Measurements from ENCODE around the gene PHLPP2.
"Not testable (repeated sequence)": the region's sequence is repeated elsewhere in the genome, so short reads cannot be mapped to it uniquely, and the experiment has no call there.

Gene PHLPP2

DNA sequence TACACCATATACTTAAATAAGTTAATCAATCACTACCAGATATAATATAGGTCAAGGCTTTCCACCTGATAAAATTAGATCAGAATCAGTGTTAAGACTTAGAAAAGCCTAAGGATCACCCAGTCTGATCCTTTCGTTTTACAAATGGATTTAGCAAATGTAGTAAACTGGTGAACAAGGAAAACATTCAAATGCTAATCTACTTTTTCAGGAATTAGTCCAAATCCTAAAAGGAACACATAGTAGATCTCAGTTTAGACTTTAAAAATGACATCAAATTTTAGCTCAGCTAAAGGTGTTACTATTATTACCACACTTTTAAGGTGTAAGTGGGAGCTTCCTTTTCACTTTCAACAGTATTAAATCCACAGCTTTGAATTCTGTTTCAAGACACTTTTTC lies 12.0 kb downstream of the PHLPP2 start:
- DNase-seq = no peak

DNA sequence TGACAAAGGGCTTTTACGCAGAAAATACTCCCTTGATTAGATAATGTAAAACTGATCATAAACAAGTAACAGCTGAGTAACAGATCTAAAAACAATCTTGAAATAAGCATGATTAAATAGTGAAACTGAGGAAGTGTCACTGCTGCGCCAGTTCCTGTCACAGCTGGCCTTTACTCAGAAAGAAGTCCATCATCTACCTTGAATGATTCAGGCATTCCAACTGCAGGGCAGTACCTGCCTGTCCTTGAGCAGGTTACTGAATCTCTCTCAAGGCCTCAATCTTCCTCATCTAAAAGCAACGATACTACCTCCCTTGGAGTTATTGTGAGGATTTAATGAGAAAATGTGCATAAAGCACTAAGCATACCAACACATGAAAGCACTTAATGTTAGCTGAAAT lies 12.7 kb downstream of the PHLPP2 start:
- DNase-seq = no peak

DNA sequence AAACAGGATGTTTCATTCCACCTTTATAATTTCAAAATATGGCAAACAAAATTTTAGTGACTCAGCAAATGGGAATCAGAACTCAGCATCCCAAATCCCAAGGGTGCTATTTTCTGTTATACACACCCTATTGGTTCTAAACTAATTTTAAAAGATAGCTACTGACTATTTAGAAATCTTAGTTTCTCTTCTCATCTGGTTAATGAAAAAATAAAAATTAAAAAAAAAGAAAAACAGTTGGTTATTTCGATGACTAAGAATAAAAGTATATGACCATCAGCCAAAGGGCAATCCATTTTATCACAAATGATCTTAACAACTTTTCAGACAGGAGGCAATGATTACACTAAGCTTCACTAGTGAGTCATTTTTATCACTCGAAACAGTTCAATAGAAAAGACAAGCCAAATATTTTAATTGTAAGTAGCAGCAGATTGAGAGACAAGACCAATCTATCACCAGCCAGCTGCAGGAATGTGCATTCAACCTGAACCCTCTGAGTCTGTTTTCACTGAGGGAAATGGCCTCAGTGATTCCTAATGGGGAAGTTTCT lies 15.2 kb downstream of the PHLPP2 start:
- DNase-seq = no peak

DNA sequence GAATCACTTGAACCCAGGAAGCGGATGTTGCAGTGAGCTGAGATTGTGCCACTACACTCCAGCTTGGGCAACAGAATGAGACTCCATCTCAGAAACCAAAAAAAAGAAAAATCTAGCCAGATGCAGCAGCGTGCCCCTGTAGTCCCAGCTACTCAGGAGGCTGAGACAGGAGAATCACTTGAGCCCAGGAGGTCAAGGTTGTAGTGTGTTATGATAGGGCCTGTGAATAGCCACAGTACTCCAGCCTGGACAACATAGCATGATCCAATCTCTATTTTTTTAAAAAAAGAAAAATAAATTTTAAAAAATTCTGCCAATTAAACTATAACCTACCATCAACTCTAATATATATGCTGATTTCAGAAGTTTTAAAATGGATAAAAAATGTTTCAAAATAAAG lies 15.8 kb downstream of the PHLPP2 start:
- no peak for DNase-seq

DNA sequence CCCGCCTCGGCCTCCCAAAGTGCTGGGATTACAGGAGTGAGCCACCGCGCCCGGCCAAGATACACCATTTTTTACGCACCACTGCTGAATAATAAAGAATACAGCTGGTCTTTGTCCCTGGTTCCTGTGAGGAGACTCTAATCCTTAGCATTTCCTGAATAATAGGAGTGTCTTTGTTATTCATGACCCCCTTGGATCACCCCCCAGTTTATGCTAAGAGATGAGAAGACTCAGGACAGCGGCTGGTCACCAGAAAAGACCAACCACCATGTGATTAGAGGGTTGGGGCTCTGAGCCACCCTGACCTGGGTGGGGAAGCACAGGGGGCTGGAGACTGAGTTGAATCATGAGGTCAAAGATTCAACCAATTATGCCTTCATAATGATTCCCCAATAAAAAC lies 17.3 kb downstream of the PHLPP2 start:
- no peak for DNase-seq

DNA sequence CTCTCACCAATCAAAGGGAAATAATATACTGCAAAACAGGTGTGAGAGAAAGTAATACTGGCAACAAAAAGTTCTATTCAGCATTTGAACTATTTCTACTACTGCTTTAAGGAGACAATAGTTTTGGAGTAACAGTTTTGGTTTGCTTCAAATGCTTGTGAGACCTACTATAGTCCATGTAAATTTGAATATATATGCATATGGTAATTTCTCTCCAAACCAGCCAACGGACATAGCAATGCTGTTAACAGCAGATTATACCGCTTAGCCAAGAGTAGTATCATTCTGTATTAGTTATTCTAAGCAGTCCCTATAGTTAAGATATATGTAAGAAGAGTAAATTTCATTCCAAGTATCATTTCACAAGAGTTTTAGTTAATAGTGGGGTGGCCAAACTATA lies 18.5 kb downstream of the PHLPP2 start:
- no peak for DNase-seq

DNA sequence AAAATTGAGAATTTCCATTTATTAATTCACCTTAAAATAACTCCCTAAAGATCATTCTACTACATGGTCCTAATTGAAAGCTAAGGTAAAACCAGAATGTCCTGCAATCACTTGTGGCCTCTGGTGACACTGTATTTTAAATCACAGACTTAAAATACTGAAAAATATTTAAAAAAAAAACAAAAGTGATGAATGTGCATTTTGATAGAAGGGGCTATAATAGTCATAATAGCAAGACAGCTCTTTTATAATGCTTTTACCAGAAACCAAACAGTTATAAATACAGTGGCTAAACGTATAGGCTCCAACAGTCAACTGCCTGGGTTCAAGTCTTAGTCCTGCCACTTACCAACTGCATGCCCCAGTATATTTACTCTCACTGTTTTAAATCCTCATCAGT lies 21.2 kb downstream of the PHLPP2 start:
- no peak for DNase-seq

DNA sequence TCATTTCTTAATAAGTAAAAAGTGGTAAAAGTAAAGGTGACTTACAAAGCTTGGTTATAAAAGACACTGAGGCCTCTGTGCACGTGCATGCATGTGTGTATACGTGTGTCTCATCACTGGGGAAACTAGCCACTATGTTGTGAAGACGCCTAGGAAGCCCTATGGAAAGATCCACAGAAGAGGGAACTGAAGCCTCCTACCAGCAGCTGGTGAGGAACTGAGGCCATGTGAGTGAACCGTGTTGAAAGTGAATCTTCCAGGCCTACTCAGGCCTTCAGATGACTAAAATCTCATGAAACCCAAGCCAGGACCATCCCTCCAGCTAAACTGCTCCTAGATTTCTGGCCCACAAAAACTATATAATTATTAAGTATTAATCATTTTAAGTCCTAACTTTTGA lies 23.7 kb downstream of the PHLPP2 start:
- DNase-seq = no peak

DNA sequence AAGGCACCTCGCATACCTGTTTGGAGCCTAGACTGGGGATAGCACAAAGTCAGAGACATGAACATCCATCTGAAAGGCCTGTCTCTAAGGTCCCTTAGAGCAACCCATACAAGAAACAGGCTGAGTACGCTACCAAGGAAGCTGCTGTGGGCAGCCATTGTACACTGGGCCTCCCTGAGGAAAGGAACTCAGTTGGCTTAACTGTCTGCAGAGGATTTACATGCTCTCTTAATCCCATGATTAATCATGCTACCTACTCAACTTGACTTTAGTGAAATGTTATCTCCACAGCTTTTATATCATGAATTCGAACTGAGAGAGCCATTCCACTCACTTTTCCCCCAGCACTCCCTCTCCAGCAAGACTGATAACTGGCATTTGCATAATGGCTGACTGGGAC lies 26.0 kb downstream of the PHLPP2 start:
- DNase-seq = no peak

DNA sequence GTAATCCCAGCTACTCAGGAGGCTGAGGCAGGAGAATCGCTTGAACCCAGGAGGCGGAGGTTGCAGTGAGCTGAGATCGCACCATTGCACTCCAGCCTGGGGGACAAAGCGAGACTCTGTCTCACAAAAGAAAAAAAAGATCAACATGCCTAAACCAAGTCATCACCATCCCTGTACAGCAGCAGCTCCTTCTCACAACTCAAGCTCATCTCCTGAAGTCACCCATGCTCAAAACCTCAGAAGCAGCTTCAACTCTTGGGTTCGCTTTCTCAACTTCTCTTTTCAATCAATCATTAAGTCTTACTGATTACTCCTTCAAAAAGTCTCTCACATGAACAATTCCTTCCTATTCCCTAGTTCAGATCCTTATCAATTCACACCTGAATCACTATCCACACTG lies 31.3 kb downstream of the PHLPP2 start:
- DNase-seq = no peak

DNA sequence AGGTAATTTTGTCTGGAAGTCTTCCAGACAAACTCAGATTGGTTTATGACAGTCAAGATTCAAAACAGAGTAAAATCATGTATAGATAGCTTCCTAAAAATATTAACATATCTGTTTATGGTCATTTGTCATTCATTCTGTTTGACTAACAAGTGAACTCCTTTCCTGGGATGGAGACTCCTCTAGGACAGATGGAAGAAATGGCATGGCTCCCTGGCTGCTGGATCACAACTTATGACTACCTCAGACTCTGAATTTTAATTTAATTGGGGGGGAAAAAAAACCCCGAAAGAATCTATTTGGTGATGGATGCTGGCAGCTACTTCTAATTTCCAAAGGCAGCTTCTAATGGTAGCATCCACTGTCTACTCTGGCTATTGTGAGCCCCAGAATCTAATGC lies 34.6 kb downstream of the PHLPP2 start:
- DNase-seq = no peak

DNA sequence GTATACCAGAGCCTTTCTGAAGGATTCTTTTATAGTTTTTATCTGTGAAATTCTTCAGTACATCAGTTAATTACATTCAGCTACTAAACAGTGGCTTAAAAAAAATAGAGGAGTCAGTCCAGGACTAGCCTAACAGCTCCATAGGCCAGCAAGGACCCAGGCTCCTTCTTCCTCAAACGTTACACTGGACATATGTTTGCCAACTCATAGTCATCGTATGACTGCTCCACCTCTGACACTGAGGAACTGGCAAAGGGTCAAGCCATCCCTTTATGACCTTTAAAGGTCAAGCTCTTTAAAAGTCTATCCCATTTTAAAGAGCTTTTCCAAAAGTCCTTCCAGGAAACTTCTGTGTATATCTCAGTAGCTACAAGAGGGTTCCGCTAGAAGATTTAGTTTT lies 36.6 kb downstream of the PHLPP2 start:
- DNase-seq = no peak

DNA sequence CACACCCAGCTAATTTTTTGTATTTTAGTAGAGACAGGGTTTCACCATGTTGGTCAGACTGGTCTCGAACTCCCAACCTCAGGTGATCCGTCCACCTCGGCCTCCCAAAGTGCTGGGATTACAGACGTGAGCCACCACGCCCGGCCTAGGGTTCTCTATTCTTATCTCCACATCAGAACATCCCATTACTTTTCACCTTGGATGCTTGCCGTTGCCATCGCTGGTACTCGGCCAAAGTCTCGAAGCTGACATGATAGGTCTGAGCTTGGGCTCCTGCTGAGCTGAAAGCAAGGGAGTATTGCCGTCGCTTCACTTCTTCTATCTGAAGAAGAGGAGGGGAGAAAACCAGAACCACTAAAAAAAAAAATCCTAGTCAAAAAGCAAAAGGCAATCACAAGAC lies 40.2 kb downstream of the PHLPP2 start:
- not testable (repeated sequence) for DNase-seq

DNA sequence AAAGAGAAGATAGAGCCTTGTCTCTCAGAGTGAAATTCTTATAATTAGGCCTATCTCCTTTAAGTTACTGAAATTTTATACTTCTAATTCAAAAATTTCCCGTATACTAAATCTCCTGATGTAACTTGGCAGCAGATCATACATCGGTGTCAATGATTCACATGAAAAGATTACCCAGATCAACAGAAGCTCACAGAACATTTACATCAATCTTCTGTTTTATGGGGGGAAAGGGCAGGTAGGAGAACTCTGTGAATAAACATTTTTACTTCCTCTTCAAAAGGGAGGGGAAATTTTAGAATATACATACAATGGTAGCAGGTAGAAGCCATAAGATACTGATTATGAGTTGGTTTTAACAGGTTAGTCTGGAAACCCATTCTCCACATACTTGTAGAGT lies 43.1 kb downstream of the PHLPP2 start:
- no peak for DNase-seq

DNA sequence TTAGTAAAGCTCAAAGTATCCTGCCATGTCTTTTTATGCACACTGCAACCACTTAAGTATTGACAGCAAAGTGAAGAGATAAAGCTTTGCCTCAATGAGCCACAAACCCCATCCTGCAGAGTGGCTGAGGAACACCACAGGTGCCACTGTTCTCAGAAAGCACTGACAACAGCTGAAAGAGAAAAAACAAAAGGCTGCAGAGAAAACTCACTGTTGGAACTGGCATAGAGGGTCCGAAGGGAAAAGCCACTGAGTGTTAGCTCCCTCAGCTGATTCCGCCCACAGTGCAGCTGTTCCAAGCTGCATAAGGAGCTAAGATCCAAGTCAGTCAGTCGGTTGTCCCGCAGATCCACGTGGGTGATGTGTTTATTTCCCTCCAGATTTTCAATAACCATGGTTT lies 48.3 kb downstream of the PHLPP2 start:
- no peak for DNase-seq

DNA sequence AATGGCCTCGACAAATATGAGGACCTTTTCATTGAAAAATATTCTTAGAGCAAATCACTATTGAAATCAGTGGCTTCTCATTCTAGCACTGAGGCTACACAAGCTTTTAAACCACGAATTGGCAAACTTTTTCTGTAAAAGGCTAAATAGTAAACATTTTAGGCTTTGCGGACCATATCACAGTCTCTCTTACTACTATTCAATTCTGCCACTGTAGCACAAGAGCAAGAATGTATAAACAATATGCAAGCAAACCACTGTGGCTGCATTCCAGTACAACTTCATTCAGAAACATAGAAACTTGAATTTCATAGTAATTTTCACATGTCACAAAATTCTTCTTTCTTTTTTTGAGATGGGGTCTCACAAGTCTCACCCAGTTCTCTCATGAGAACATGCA lies 49.1 kb downstream of the PHLPP2 start:
- DNase-seq = no peak

DNA sequence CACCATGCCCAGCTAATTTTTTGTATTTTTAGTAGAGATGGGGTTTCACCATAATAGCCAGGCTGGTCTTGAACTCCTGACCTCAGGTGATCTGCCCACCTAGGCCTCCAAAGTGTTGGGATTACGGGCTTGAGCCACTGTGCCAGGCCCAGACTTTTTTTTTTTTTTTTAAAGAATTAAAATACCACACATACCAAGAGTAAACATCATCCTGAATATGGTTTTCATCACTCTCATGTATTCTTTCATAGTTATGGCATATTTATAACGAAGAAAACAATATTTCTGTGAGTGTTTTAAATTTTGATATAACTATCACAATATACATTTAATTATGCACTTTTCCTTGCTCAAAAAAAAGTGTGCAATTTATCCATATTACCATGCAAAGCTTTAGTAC lies 50.3 kb downstream of the PHLPP2 start:
- DNase-seq = no peak

DNA sequence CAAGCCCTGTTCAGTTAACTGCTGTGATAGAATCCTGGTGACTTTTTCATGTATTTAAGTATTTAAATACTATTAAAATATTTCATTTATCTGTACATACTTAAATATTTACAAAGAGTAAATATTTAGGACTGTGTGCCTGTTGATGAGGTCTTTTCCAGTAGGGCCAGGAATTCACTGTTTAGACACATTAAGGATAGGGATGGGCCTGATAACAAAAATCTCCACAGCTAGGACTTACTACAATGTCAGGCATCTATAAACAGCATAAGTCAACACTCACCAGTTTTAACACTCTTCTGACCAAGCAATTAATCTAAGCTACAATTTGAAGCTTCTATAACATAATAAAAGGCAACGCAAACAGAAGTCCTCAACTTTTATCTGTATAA lies 50.9 kb downstream of the PHLPP2 start:
- DNase-seq = no peak

DNA sequence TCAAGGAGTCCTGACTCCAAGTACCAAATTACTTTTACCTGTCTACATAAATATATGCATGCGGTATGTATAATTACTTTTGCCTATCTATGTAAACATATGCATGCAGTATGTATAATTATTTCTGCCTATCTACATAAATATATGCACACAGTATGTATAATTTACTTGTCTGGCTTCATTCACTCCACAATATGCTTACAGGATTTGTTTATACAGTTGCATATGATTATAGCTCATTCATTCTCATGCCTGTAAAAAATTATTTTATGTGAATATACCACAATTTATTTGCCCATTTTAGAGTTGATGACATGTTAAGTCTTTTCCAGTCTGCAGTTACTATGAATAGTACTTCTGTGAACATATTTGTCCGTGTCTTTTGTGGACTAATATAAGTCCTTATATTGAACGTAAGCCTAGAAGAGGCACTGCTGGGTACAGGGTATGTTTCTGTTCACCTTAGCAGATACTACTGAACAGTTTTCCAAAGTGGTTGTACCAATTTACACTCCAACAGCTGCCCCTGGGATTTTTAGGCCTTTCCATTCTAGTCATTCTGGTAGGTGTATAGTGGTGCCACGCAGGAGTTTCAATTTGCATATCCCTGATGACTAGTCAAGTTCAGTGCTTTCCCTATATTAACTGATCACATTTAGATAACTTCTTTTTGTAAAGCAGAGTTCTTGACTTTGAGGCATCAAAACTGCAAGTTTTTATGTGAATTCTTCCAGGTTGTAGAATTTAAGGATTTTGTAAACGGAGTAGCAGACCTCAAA lies 51.5 kb downstream of the PHLPP2 start:
- DNase-seq = no peak

DNA sequence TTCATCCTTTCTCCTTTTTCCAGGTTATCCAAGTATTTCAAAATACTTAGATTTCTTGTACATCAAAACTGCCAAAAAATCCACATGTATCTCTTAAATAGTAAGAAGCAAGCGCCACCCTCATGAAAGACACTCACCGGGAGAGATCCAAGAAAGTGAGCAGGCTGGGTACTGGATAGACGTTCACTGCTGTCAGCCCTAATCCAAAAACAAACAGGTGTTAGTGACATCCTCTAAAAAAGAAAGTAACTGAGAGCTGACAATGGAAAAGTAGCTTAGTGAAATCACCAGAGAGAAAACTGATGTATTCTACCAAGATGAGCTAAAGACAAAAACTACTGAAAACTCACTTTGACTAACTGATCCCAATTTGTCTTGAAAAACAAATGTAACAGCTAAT lies 52.4 kb downstream of the PHLPP2 start:
- no peak for DNase-seq

DNA sequence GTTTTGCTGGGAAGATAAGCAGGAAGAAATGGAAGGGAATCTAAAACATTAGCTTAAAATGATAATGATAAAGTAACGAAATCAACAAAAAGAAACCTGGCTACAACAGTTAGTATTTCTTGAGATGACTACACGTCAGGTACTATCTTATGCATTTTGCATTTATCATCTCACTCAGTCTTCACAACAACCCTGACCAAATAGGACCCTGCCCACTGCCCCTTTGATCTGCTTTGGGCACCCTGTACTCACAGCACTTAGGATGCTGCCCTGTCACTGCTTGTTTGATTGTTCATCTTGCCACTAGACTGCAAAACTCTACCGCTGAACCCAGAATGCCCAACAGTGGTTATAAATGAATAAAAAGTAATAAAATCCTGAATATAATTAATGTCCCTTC lies 53.3 kb downstream of the PHLPP2 start:
- no peak for DNase-seq

DNA sequence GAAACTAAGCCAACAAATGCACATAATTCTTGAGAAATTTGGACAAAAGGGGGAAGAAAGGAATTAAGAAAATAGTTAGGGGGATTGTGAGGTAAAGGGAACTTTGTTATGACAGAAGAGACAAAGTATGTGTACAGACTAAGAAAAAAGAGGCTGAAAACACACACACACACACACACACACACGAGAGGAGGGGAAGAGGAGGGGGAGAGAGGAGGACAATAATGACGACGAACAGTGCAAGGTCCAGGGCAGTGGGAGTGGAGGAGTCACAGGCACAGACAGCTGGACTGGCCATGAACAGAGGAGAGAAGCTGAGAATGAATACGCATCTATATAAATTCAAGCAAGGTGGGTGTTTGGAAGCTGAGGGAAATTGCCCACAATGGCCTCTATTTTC lies 54.0 kb downstream of the PHLPP2 start:
- DNase-seq = no peak

DNA sequence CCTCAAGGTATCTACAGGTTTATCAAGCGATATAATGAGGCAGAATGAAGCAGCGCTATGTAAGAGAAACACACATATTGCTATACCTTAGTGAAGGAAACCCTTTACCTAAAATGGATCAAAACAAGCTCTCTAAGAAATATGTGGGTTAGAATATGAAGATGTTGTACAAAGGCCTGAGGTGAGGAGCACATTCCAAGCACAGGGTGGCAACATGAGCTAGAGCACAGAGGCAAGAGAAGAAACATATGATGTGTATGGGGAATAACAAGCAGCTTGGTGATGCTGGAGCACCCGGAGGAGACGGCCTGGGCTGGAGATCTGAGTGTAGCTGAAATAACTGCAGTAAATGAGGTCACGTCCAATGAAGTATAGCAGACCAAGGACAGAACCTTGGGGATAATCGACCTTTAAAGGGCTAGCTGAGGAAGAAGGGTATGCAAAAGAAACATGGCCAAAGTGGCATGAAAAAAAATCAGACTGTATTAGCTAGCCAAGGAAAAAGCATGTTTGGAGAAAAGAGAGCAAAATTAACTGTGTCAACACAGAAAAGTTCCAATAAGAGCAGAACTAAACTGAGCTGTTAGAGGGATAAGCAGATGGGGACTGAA lies 54.5 kb downstream of the PHLPP2 start:
- no peak for DNase-seq

DNA sequence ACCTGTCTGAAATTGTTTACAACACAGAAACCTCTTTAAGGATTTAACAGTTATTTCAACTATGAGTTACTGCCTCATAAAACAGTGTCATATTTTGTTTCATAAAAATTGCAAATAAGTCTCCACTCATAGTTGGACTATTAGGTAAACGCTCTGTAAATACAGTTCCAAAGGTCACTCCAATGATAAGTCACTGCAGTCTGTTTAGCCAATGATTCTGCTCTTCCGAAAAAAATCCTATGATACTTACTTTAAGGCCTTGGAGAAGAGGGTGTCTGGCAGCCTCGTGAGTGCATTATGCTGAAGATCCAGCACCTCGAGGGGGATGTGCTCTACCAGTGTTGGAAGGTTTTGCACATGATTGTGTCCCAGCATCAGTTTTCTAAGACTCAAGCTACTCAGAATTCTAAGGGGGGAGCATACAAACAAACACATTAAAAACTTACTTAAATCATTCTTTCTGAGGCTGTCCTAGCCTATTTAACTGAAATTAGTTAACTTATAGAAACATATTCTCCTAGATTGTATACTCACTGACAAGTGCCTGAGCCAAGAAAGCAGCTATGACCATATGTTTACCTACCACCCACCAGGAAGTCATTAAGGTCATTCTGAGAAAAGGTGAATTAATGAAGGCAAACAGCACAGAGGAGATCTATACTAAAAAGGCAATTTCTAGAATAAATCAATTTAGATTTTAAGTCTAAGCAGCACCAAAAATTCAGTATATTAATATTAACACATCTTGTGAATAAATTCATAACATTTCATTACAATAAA lies 57.4 kb downstream of the PHLPP2 start:
- DNase-seq = no peak

Measured in GF-D8 (cell line).